Left renal cortex interstitium (tissue), 4 donors: Measurements from ENCODE around the gene AHSG. TPM values are rescaled to one million over a fixed set of nuclear protein-coding genes. Genes with fewer than 3 reads are reported as not detected.

Source experiments
- DNase-seq, 4 donors: peaks; one replicate each; pipeline ENCODE4 v3.0.0-alpha.2; 2013; ENCODE audit warnings: low read depth in 4 of 4, low spot score in 2 of 4, missing footprints in 1 of 4
- polyA plus RNA-seq, 4 donors: library from polyadenylated mRNA; unstranded; fragments of 120-200 nt; gene quantifications; one replicate each; pipeline ENCODE4 v1.2.1, GENCODE V29; 2013; ENCODE audit not compliant: insufficient read length in 4 of 4

AHSG gene
- polyA plus RNA-seq, 4 donors: 0.37 to 90.9 (median 0.51) TPM

GRCh38 chr3:186592682-186593081, 20.2 kb upstream of the AHSG start:
- DNase-seq: no peak

DNA sequence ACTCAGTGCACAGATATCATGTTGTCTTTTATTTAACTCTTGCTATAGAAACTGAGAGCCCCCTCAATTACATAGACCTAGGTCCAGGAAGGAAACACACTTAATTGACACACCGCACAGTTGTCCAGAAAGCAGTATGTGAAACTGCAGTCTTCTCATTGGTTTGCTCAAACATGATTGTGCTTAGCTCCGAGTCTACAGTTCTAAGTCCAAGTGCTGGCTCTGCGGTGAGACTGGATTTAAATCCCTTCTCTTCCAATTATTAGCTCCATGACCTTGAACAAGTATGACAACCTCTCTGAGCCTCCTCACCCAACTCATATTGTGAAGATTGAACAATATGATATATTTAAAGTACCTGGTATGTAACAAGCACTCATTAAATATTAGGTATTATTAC, 19.0 kb upstream of the AHSG start:
- DNase-seq: no peak

GRCh38 chr3:186594591-186595113, 18.2 kb upstream of the AHSG start:
- DNase-seq: no peak

DNA sequence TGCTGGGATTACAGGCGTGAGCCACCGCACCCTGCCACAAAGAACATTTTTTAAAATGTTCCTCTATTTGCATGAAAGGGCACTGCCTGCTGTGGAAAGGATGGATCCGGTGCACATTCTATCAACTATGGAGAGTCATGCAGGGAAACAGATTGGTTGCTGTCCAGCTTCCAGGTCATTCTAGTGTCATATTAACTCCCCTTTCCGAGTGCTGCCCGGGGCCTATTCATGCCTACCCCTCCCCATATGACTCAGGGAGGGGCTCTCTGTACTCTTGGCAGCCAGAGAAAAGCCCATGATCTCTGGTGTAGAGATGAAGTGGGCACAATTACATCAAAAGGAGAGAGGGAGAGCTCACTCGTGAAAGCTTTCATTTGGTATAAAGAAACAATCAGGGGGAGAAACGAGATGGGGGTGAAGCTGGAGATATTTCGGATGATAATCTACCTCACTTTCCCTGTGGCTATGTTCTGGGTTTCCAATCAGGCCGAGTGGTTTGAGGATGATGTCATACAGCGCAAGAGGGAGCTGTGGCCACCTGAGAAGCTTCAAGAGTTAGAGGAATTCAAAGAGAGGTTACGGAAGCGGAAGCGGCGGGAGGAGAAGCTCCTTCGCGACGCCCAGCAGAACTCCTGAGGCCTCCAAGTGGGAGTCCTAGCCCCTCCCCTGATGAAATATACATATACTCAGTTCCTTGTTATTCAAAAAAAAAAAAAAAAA, 16.1 kb upstream of the AHSG start:
- peak in 1 of 4 donors; percentile 32 for DNase-seq

GRCh38 chr3:186598108-186598784, 14.6 kb upstream of the AHSG start:
- DNase-seq: no peak

- DNase-seq: no peak
Measured at GRCh38 chr3:186598794-186599141, 14.1 kb upstream of the AHSG start.

- no peak for DNase-seq
Measured at GRCh38 chr3:186599142-186599784, 13.6 kb upstream of the AHSG start.

DNA sequence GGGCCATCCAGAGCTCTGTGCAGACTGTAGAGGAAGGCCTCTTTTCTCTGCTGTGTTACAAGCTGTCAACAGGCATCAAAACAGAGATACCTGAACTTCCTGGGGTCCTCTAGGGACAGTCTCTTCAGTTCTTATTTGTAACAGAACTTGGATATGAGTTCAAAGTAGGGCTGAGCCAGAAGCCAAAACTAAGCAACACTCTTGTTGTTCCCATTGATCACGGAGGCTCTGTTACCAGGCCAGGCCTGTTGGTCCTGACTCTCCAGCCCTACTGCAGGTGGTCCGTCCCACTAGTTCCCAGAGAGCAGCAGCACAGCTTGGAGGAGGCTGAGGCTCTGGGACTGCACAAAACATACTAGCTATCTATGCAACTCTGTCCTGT, 13.1 kb upstream of the AHSG start:
- no peak for DNase-seq

DNA sequence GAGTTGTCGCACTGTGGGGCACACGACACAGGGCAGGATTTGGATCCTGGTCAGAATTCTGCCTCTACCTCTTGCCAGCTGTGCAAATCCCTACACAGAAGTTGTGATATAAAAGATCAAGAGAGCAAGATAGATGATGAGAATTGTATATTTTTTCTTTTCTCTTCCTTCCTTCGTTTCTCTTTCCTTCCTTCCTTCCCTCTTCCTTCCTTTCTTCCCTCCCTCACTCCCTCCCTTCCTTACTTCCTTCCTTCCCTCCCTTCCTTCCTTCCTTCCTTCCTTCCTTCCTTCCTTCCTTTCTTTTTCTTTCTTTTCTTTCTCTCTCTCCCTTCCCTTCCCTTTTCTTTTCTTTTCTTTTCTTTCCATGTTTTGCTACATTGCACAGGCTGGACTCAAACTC, 12.0 kb upstream of the AHSG start:
- DNase-seq: no peak

DNA sequence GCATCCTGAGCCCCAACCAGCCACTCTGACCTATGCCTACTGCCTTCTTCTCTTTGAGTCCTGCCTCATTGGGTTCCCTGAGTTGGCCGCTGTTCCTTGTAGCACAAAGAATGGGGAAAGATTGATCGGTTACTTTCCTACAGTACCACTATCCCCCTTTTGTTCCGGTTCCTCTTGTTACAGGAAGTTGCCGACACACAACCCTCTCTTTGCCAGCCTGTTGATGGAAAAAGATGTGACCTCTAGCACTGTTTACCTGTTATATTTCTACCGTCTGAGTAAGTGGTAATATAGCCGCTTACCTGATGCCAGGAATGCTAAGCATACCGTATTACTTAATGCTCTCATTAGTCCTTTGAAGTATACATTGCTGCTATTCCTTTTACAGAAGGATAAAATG, 9.7 kb upstream of the AHSG start:
- DNase-seq: no peak

DNA sequence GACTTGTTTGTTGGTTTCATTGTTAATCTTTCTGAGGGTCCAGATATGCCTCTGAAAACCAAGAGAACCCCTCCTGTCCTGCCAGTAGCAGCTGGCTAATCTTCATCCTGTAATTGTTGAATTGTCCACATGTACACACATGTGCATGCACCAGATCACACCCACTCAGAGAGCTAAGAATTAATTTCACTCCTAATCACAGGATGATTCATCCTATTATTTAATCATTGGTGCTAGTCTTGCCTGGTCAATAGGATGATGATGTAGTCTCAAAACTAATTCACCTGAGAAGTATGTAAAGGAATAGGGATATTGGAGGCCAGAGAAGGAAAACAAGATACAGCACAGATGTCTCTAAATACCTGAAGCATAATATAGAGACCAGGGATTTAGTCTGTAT, 7.8 kb upstream of the AHSG start:
- no peak for DNase-seq

- DNase-seq: no peak
Measured at GRCh38 chr3:186605561-186606545, 7.0 kb upstream of the AHSG start.

GRCh38 chr3:186608624-186609215, 4.1 kb upstream of the AHSG start:
- DNase-seq: no peak

GRCh38 chr3:186609247-186609868, 3.5 kb upstream of the AHSG start:
- DNase-seq: no peak

DNA sequence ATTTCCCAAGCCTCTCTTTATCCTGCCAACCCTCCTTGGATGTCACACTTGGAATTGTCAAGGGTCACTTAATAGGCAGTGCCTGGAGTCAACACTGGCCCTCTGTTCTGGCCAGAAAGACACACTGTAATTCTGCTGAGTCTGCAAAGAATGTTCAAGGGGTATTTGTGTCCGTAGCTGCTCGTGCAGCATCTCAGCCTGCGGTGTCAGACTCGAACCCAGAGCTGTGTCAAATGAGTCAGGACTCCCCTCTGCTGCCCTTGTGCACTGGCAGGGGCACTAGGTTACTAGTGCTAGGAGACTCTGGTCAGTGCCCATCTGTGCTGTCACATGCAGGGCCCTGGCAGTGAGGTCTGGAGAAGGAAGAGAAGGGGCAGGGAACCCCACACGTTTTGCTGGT, 795 bp upstream of the AHSG start:
- no peak for DNase-seq

DNA sequence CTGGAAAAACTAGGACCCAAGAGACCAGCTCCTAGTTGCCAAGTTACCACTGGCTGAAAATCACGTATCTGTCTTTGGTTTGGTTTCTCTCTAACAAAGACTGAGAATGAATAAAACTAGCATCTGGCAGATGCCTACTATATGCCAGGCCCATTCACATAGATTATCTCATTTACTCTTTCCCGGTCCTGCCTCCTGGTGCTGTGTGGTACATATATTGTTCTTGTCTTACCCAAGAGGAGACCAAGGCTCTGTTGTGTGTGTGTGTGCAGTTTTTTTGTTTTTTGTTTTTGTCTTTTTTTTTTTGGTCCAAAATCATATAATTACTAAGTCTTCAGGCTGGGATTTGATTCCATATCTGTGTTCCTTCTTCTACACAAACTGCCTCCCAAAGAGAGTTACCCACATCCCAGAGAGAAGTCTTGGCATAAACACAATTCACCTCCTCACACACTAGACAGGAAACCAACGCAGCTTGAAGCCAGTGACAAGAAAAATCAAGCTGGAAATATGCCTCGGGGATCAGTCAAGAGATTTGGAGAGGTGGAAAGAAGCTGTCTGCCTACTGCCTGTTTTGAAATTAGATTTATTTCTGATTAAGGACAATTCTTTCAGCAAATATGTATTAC, 891 bp downstream of the AHSG start:
- no peak for DNase-seq

- no peak for DNase-seq
Measured at GRCh38 chr3:186614266-186614596, 1.4 kb downstream of the AHSG start.

DNA sequence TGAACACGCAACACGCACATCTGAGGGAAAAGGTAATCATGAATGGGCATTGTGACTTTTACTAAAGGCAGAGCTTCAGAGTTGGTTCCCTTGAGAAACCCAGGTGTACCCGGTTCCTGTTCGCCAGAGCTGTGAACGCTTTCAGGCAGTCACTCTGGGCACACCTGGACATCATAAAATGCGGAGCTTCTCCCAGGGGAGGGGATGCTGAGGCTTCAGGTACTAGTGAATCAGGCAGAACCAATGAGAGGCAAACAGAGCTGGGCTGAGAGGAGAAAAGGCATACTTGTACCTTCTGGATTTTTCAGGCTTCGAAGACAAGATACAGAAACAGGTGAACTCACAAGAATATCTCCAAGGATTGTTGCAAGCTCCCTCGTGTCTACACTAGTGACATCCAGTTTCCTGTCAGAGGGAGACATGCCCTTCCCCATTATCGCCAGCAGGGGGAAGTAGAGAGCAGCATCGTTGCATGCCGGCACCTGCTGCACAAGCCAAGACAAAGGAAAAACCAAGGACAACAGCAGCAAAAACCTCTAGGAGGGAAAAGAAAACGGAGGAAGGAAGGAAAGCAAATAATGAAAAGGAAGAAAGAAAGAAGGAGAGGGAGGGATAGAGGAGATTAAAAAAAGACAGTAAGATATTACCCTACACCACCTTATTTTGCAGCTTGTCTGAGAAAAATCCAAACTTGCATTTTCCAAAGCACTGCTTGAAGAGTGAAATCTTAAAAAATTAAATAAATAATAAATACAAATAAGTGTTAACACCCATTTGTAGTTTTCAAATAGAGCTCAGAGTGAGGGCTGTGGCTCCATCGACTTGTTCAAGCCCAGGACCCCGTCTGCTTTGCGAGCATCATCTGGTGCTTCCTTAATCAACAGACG, 2.0 kb downstream of the AHSG start:
- DNase-seq: peak; percentile 42 to 71 (median 58)

DNA sequence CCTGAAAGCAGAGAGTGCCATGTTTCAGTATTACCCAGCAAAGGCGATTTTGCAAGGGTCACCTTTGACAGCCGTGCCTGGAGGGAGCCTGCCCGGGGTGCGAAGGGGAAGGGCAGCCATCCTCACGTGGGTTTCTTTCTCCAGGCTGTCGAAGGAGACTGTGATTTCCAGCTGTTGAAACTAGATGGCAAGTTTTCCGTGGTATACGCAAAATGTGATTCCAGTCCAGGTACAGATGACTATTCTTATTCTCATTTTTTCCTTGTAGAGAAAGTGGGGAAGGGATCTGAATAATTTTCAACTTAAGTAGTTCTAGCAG, 3.4 kb downstream of the AHSG start:
- DNase-seq: no peak
